Fibroblast of pulmonary artery (primary cell): Measurements from ENCODE around the gene ZNF423.

Source experiments
- DNase-seq: peaks from one replicate; pipeline ENCODE4 v3.0.0-alpha.2; 2010; ENCODE audit warnings: low read depth
- H3K4me3 ChIP-seq: replicated peaks from 2 replicates; pipeline ENCODE4 v1.5.1; 2011; ENCODE audit warnings: low read depth, mild to moderate bottlenecking, control low read depth, low read length, moderate library complexity
- CTCF ChIP-seq: IDR thresholded peaks from 2 replicates; pipeline ENCODE4 v1.5.1; 2011; ENCODE audit warnings: mild to moderate bottlenecking, control low read depth, low read length, inconsistent platforms; ENCODE audit errors: missing control alignments

The ZNF423 gene

GRCh38 chr16:49560004-49560830 lies 295.7 kb downstream of the ZNF423 start:
- DNase-seq = peak; percentile 49

GRCh38 chr16:49559242-49559641 lies 296.7 kb downstream of the ZNF423 start:
- DNase-seq = no peak
- TF ChIP-seq CTCF = no peak
- H3K4me3 ChIP-seq = no peak overlapping the region

More at GRCh38 chr16:49560004-49560830, 295.7 kb downstream of the ZNF423 start:
- no peak for TF ChIP-seq CTCF
- no peak overlapping the region for H3K4me3 ChIP-seq

- DNase-seq = no peak
- H3K4me3 ChIP-seq = no peak overlapping the region
- TF ChIP-seq CTCF = no peak
Observed at GRCh38 chr16:49558451-49558850, 297.5 kb downstream of the ZNF423 start.

GRCh38 chr16:49556606-49557446 lies 299.1 kb downstream of the ZNF423 start:
- TF ChIP-seq CTCF = peak; percentile 60
- DNase-seq = peak; percentile 63

GRCh38 chr16:49556249-49556605 lies 299.7 kb downstream of the ZNF423 start:
- no peak for DNase-seq
- TF ChIP-seq CTCF = no peak
- H3K4me3 ChIP-seq = no peak overlapping the region

More at GRCh38 chr16:49556606-49557446, 299.1 kb downstream of the ZNF423 start:
- H3K4me3 ChIP-seq = no peak overlapping the region

- no peak overlapping the region for H3K4me3 ChIP-seq
- no peak for DNase-seq
- no peak for TF ChIP-seq CTCF
Observed at GRCh38 chr16:49554681-49555080, 301.2 kb downstream of the ZNF423 start.
